Breast epithelium (tissue), 4 donors: ENCODE measurements around the gene TALDO1. TPM values are rescaled to one million over a fixed set of nuclear protein-coding genes. Genes with fewer than 3 reads are reported as not detected.

Source experiments
- DNase-seq, 2 donors: peaks; one replicate each; pipeline ENCODE4 v3.0.0-alpha.2; 2019; ENCODE audit warnings: low spot score in 2 of 2
- H3K27ac ChIP-seq, 2 donors: fragments of 200-600 bp; sonication (generic) in 1 of 2; one replicate each; pipeline ENCODE4 v1.5.1; 2016 to 2019; ENCODE audit warnings: mild to moderate bottlenecking in 1 of 2
- H3K27me3 ChIP-seq, 2 donors: fragments of 200-600 bp; sonication (generic) in 1 of 2; one replicate each; pipeline versions ENCODE4 v1.5.1 to v1.6.0; 2017 to 2019; ENCODE audit warnings: control low read depth in 1 of 2, mild to moderate bottlenecking in 1 of 2
- H3K36me3 ChIP-seq: fragments of 200-600 bp; one replicate; pipeline ENCODE4 v1.5.1; 2019
- H3K4me1 ChIP-seq, 2 donors: fragments of 200-600 bp; sonication (generic); one replicate each; pipeline ENCODE4 v1.5.1; 2016 to 2019; ENCODE audit warnings: control low read depth in 1 of 2
- H3K4me3 ChIP-seq, 3 donors: fragments of 200-600 bp; sonication (generic); 1 replicate in 2 of 3; 2 replicates in 1 of 3; pipeline ENCODE4 v1.5.1; 2016 to 2019; ENCODE audit warnings: mild to moderate bottlenecking in 3 of 3, moderate library complexity in 2 of 3
- H3K9me3 ChIP-seq, 2 donors: fragments of 200-600 bp; sonication (generic) in 1 of 2; one replicate each; pipeline ENCODE4 v1.5.1; 2016 to 2019; ENCODE audit warnings: control low read depth in 1 of 2
- CTCF ChIP-seq, 3 donors: fragments of 450-650 bp; IDR thresholded peaks; one replicate each; pipeline ENCODE4 v1.5.1; 2016 to 2017; ENCODE audit warnings: antibody characterized with exemption in 3 of 3, mild to moderate bottlenecking in 3 of 3, moderate library complexity in 3 of 3
- POLR2A ChIP-seq: fragments of 450-650 bp; IDR thresholded peaks from one replicate; pipeline ENCODE4 v1.6.1; 2016; ENCODE audit warnings: antibody characterized with exemption, mild to moderate bottlenecking, moderate library complexity
- POLR2AphosphoS5 ChIP-seq, 3 donors: sonication (generic); formaldehyde crosslinking; IDR thresholded peaks; one replicate each; pipeline ENCODE4 v1.6.1; 2017; ENCODE audit warnings: antibody characterized with exemption in 3 of 3
- intact Hi-C: fragments of 100-400 bp; cut with DNase I; formaldehyde crosslinking; loops from one replicate; pipeline ENCODE4 v1.15.1; 2023; ENCODE audit warnings: low total_unique reads
- total RNA-seq, 3 donors: library from RNA; depleted of rRNA; stranded (reverse); fragments of >200 nt; gene quantifications; one replicate each; pipeline ENCODE4 v1.1.0, GENCODE V29; 2016

The TALDO1 gene
- total RNA-seq, 3 donors from 2014 or later = 137 to 239 (median 141) TPM

- Histone ChIP-seq H3K4me1 (peaks cover 0 to 12% of the 10 kb centered on the region in 2 donors), H3K27me3 (no peaks in the 10 kb centered on the region)
These were observed 54.9 kb downstream of the TALDO1 start for GRCh38 chr11:802018-802617.

GRCh38 chr11:802693-803466, 55.6 kb downstream of the TALDO1 start:
- intact Hi-C loops = no loop called here

More at GRCh38 chr11:802018-802617, 54.9 kb downstream of the TALDO1 start:
- intact Hi-C loops = no loop called here
- DNase-seq = no peak
- no peaks in the 10 kb centered on the region for H3K36me3 ChIP-seq
- no peak overlapping the region for H3K27ac ChIP-seq
- TF ChIP-seq POLR2AphosphoS5 (IDR thresholded peaks at IDR 0.05) = no peak
- TF ChIP-seq CTCF (IDR thresholded peaks at IDR 0.05) = no peak
- TF ChIP-seq POLR2A = no peak
- H3K9me3 ChIP-seq = no peaks in the 10 kb centered on the region
- H3K4me3 ChIP-seq = no peak overlapping the region

GRCh38 chr11:803467-803742, 56.1 kb downstream of the TALDO1 start:
- H3K4me3 ChIP-seq = no peak overlapping the region
- no peak for TF ChIP-seq POLR2A
- TF ChIP-seq CTCF (IDR thresholded peaks at IDR 0.05) = no peak
- TF ChIP-seq POLR2AphosphoS5 (IDR thresholded peaks at IDR 0.05) = no peak
- no peaks in the 10 kb centered on the region for H3K36me3 ChIP-seq
- no peak overlapping the region for H3K27ac ChIP-seq
- no peaks in the 10 kb centered on the region for H3K27me3 ChIP-seq
- H3K9me3 ChIP-seq = no peaks in the 10 kb centered on the region
- H3K4me1 ChIP-seq = peaks cover 0 to 10% of the 10 kb centered on the region in 2 donors
- no peak for DNase-seq
- intact Hi-C loops = no loop called here

More at GRCh38 chr11:802693-803466, 55.6 kb downstream of the TALDO1 start:
- no peak overlapping the region for H3K27ac ChIP-seq
- H3K9me3 ChIP-seq = no peaks in the 10 kb centered on the region
- TF ChIP-seq CTCF (IDR thresholded peaks at IDR 0.05) (no peak), POLR2AphosphoS5 (IDR thresholded peaks at IDR 0.05) (no peak), POLR2A (no peak)
- DNase-seq = no peak
- peaks cover 0 to 10% of the 10 kb centered on the region in 2 donors for H3K4me1 ChIP-seq
- no peaks in the 10 kb centered on the region for H3K36me3 ChIP-seq
- H3K27me3 ChIP-seq = no peaks in the 10 kb centered on the region
- no peak overlapping the region for H3K4me3 ChIP-seq

- peak overlapping the region; percentile 52 to 84 (median 73) for H3K4me3 ChIP-seq
- H3K27me3 ChIP-seq = no peaks in the 10 kb centered on the region
- intact Hi-C loops = no loop called here
- no peaks in the 10 kb centered on the region for H3K36me3 ChIP-seq
- H3K27ac ChIP-seq = no peak overlapping the region
- peaks cover 0 to 10% of the 10 kb centered on the region in 2 donors for H3K4me1 ChIP-seq
- no peaks in the 10 kb centered on the region for H3K9me3 ChIP-seq
- TF ChIP-seq POLR2A (no peak), CTCF (IDR thresholded peaks at IDR 0.05) (no peak), POLR2AphosphoS5 (IDR thresholded peaks at IDR 0.05) (no peak)
- DNase-seq = no peak
These were observed 56.7 kb downstream of the TALDO1 start for GRCh38 chr11:803770-804598.
